ENCODE results near the gene BTBD9. TPM values are rescaled to one million over a fixed set of nuclear protein-coding genes. Genes with fewer than 3 reads are reported as not detected.

BTBD9 gene
- polyA plus RNA-seq, 4 donors: 5.1 to 10.2 (median 6.7) TPM

DNA sequence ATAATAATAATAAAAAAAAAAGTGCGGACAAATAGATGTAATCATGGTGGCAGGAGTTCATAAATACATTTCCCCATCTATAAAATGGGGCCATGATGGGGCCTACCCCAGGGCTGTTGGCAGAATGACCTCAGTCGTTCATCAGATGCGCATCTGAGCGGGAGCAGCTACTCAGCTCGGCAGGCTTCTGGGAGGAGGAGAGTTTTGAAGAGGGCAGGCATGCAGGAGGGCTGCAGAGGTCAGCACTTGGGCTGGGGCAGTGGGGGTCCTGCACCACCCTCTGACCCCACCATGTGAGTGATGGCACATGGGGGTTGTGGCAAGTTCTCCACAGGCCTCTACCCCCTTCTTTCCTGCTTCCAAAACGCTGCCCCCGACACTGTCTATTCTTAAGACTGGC, 446.7 kb downstream of the BTBD9 start:
- no peaks in the 10 kb centered on the region for H3K27me3 ChIP-seq (ENCODE audit: control insufficient read depth in 3 of 3, insufficient read depth in 3 of 3, low read length in 3 of 3)
- DNase-seq (no peak), FAIRE-seq (no peak)
- H3K4me3 ChIP-seq (ENCODE audit: low read depth in 1 of 3, low read length in 3 of 3): no peak overlapping the region
- peaks cover 0 to 17% (median 0%) of the 10 kb centered on the region in 3 donors for H3K36me3 ChIP-seq (ENCODE audit: control insufficient read depth in 3 of 3, insufficient read depth in 2 of 3, low read depth in 1 of 3, low read length in 3 of 3)
- WGBS, 3 donors: 95 to 98% (median 95%) methylated on average over 7 of the region's 7 CpGs
- no peaks in the 10 kb centered on the region for H3K9me3 ChIP-seq (ENCODE audit: control insufficient read depth in 2 of 2, insufficient read depth in 1 of 2, low read depth in 1 of 2, low read length in 1 of 2)
- no peak overlapping the region for H3K27ac ChIP-seq (ENCODE audit: low read depth in 1 of 3, low read length in 2 of 3)
- H3K4me1 ChIP-seq (ENCODE audit: control insufficient read depth in 3 of 3, insufficient read depth in 2 of 3, low read depth in 1 of 3, low read length in 2 of 3): peaks cover 0 to 5% (median 0%) of the 10 kb centered on the region in 3 donors

DNA sequence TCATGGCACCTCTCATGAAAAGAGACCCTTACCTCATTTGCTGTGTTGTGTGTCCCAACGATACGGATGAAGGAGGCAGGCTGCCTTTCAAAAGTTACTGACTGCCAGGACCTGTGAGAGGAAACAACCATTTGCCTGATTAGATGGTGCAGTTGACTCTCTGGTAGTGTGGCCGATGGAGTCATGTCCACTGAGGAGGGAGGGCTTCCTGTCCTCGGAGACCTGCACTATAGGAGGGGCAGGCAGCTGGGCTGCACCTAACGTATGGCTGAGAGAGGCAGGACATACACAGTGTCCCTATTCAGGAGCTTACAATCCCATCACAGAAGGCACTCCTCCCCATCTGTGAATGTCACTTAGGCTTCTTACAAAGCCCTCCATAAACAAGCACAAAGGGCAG, 447.2 kb downstream of the BTBD9 start:
- no peak overlapping the region for H3K4me3 ChIP-seq (ENCODE audit: low read depth in 1 of 3, low read length in 3 of 3)
- DNase-seq (no peak), FAIRE-seq (no peak)
- H3K9me3 ChIP-seq (ENCODE audit: control insufficient read depth in 2 of 2, insufficient read depth in 1 of 2, low read depth in 1 of 2, low read length in 1 of 2): no peaks in the 10 kb centered on the region
- no peak overlapping the region for H3K27ac ChIP-seq (ENCODE audit: low read depth in 1 of 3, low read length in 2 of 3)
- H3K36me3 ChIP-seq (ENCODE audit: control insufficient read depth in 3 of 3, insufficient read depth in 2 of 3, low read depth in 1 of 3, low read length in 3 of 3): peaks cover 0 to 17% (median 0%) of the 10 kb centered on the region in 3 donors
- H3K4me1 ChIP-seq (ENCODE audit: control insufficient read depth in 3 of 3, insufficient read depth in 2 of 3, low read depth in 1 of 3, low read length in 2 of 3): peaks cover 0 to 5% (median 0%) of the 10 kb centered on the region in 3 donors
- H3K27me3 ChIP-seq (ENCODE audit: control insufficient read depth in 3 of 3, insufficient read depth in 3 of 3, low read length in 3 of 3): no peaks in the 10 kb centered on the region
- 81 to 93% (median 91%) methylated on average over 5 of the region's 5 CpGs for WGBS, 3 donors

DNA sequence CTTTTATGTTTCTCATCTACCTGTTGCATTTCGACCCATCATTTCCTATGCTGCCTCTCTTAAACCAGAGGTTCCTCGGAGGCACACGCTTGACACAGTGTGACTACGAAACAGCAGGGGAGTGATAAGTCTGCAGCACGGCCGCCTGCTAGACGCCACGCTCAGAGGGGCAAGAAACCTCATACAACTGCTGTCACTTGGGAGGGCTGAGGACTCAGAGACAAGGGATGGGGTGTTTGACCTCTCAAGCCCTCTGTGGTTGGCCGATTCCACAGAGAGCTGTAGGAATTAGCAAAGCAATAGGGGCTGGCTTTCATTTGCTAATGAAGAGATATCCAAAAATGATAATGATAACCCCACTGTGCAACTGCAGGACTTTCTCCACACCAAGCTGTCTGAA, 447.7 kb downstream of the BTBD9 start:
- peaks cover 0 to 17% (median 0%) of the 10 kb centered on the region in 3 donors for H3K36me3 ChIP-seq (ENCODE audit: control insufficient read depth in 3 of 3, insufficient read depth in 2 of 3, low read depth in 1 of 3, low read length in 3 of 3)
- H3K4me1 ChIP-seq (ENCODE audit: control insufficient read depth in 3 of 3, insufficient read depth in 2 of 3, low read depth in 1 of 3, low read length in 2 of 3): peaks cover 0 to 5% (median 0%) of the 10 kb centered on the region in 3 donors
- H3K27me3 ChIP-seq (ENCODE audit: control insufficient read depth in 3 of 3, insufficient read depth in 3 of 3, low read length in 3 of 3): no peaks in the 10 kb centered on the region
- WGBS, 3 donors: 86 to 94% (median 86%) methylated on average over 9 of the region's 9 CpGs
- H3K27ac ChIP-seq (ENCODE audit: low read depth in 1 of 3, low read length in 2 of 3): no peak overlapping the region
- FAIRE-seq (no peak), DNase-seq (no peak)
- no peaks in the 10 kb centered on the region for H3K9me3 ChIP-seq (ENCODE audit: control insufficient read depth in 2 of 2, insufficient read depth in 1 of 2, low read depth in 1 of 2, low read length in 1 of 2)
- H3K4me3 ChIP-seq (ENCODE audit: low read depth in 1 of 3, low read length in 3 of 3): no peak overlapping the region

DNA sequence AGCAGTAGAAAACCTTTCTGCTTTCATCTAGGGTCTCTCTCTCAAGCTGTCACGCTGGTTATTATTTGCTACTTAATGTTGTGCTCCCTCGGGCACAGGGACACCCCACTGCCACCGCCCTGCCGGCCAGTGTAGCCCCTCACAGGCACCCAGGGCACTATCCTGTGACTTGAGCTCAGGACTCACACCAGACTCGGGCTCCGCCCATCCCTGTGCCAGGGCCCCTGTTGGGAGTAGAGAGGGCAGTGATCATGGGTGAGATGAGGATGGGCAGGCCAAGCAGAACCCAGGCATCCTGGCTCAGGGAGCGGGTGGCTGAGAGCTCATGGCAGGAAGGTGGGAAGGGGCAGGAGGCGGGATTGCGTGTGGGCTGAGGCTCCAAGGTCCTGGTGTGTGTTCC, 448.3 kb downstream of the BTBD9 start:
- Histone ChIP-seq H3K36me3 (ENCODE audit: control insufficient read depth in 3 of 3, insufficient read depth in 2 of 3, low read depth in 1 of 3, low read length in 3 of 3) (peaks cover 0 to 17% (median 0%) of the 10 kb centered on the region in 3 donors), H3K27ac (ENCODE audit: low read depth in 1 of 3, low read length in 2 of 3) (no peak overlapping the region), H3K4me1 (ENCODE audit: control insufficient read depth in 3 of 3, insufficient read depth in 2 of 3, low read depth in 1 of 3, low read length in 2 of 3) (peaks cover 0 to 5% (median 0%) of the 10 kb centered on the region in 3 donors), H3K27me3 (ENCODE audit: control insufficient read depth in 3 of 3, insufficient read depth in 3 of 3, low read length in 3 of 3) (no peaks in the 10 kb centered on the region), H3K4me3 (ENCODE audit: low read depth in 1 of 3, low read length in 3 of 3) (no peak overlapping the region), H3K9me3 (ENCODE audit: control insufficient read depth in 2 of 2, insufficient read depth in 1 of 2, low read depth in 1 of 2, low read length in 1 of 2) (no peaks in the 10 kb centered on the region)
- no peak for FAIRE-seq
- no peak for DNase-seq
- 90 to 92% (median 91%) methylated on average over 9 of the region's 9 CpGs for WGBS, 3 donors

DNA sequence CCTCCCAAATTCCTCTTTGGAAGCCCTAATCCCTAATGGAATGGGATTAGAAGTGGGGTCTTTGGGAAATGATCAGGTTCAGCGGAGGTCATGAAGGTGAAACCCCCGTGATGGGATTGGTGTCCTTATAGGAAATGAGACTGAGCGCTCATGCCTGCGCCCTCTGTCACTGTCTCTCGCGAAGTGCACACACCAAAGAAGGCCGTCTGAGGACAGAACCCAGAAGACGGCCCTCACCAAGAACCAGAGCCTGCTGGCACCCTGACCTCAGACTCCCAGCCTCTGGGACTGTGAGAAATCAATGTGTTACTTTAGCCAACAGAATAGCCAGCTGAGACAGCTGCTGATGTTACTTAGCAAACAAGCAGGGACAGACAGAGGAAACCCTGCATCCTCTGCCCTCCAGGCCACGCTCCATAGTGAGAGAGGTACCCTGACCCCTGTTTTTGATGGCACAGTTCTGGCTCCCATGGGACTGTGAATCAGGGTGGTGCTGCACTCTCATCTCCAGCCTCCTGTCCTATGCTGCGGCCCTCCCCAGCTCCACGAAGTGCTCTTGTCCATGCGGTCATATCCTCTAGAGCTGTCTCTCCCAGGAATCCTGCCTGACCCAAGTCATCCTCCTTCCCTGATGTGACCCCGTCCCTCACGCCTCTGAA, 450.9 kb downstream of the BTBD9 start:
- FAIRE-seq: no peak
- Histone ChIP-seq H3K27me3 (ENCODE audit: control insufficient read depth in 3 of 3, insufficient read depth in 3 of 3, low read length in 3 of 3) (no peaks in the 10 kb centered on the region), H3K4me1 (ENCODE audit: control insufficient read depth in 3 of 3, insufficient read depth in 2 of 3, low read depth in 1 of 3, low read length in 2 of 3) (no peaks in the 10 kb centered on the region), H3K4me3 (ENCODE audit: low read depth in 1 of 3, low read length in 3 of 3) (no peak overlapping the region), H3K9me3 (ENCODE audit: control insufficient read depth in 2 of 2, insufficient read depth in 1 of 2, low read depth in 1 of 2, low read length in 1 of 2) (no peaks in the 10 kb centered on the region), H3K36me3 (ENCODE audit: control insufficient read depth in 3 of 3, insufficient read depth in 2 of 3, low read depth in 1 of 3, low read length in 3 of 3) (peaks cover 0 to 28% (median 0%) of the 10 kb centered on the region in 3 donors), H3K27ac (ENCODE audit: low read depth in 1 of 3, low read length in 2 of 3) (no peak overlapping the region)
- DNase-seq: no peak
- WGBS, 3 donors: 96 to 97% (median 97%) methylated on average over 14 of the region's 14 CpGs

DNA sequence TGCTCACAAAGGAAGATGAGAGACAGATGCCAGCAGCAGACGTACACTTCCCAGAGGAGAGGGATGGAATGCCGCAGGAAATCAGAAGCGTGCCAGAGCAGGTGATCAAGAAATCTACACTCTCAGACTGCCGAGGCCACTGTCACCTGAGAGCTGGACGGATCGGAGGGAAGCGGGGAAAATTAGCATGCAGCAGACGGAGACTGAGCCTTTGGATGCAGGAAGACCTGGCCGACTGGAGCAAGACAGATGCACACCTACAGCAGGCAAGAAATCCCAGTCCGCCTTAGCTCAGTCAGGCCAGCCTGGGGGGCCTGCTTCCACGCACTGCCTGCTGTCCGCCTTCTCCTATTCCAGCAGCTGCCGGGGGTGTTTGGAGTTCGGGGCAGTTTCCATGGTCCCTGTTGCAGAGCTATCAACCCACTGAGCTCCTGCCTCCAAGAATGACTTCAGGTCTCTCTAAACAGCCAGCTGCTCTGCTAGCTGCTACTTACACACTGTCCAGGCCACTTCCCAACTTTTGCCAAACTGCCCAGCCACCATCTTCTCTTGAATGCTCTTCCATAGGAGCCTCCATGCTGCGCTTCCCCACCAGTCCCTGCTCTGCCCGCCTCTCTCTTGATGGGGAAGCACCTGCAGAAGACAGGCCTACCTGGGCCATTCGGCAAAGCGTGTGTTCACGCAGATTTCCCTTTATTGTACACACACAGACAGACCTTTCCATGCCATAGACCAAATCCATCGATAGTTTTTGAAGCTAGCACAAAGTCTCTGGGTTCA, 451.7 kb downstream of the BTBD9 start:
- FAIRE-seq: no peak
- no peak overlapping the region for H3K4me3 ChIP-seq (ENCODE audit: low read depth in 1 of 3, low read length in 3 of 3)
- H3K27me3 ChIP-seq (ENCODE audit: control insufficient read depth in 3 of 3, insufficient read depth in 3 of 3, low read length in 3 of 3): no peaks in the 10 kb centered on the region
- no peaks in the 10 kb centered on the region for H3K9me3 ChIP-seq (ENCODE audit: control insufficient read depth in 2 of 2, insufficient read depth in 1 of 2, low read depth in 1 of 2, low read length in 1 of 2)
- peaks cover 0 to 26% (median 0%) of the 10 kb centered on the region in 3 donors for H3K36me3 ChIP-seq (ENCODE audit: control insufficient read depth in 3 of 3, insufficient read depth in 2 of 3, low read depth in 1 of 3, low read length in 3 of 3)
- DNase-seq: no peak
- no peaks in the 10 kb centered on the region for H3K4me1 ChIP-seq (ENCODE audit: control insufficient read depth in 3 of 3, insufficient read depth in 2 of 3, low read depth in 1 of 3, low read length in 2 of 3)
- WGBS, 3 donors: 94 to 97% (median 96%) methylated on average over 20 of the region's 20 CpGs
- no peak overlapping the region for H3K27ac ChIP-seq (ENCODE audit: low read depth in 1 of 3, low read length in 2 of 3)

DNA sequence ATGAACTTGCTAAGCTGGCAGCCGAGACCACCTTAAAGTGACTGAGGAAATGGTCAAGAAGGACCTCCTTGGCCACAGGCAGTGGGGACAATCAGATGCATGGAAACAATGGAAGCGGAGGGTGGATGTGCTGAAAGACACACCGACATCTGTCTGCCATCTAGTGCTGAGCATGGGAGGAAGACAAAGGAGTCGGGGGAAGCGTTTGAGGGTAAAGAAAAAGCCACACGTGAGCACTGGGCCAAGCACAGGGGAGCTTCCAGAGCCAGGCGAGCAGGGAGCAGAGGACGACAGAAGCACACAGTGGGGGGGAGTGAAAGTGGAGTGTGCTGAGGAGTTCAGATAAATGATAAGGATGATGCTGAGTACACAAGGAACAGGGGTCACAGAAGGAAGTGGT, 452.4 kb downstream of the BTBD9 start:
- FAIRE-seq: no peak
- no peaks in the 10 kb centered on the region for H3K9me3 ChIP-seq (ENCODE audit: control insufficient read depth in 2 of 2, insufficient read depth in 1 of 2, low read depth in 1 of 2, low read length in 1 of 2)
- WGBS, 3 donors: 79 to 85% (median 84%) methylated on average over 8 of the region's 8 CpGs
- H3K4me3 ChIP-seq (ENCODE audit: low read depth in 1 of 3, low read length in 3 of 3): no peak overlapping the region
- no peaks in the 10 kb centered on the region for H3K27me3 ChIP-seq (ENCODE audit: control insufficient read depth in 3 of 3, insufficient read depth in 3 of 3, low read length in 3 of 3)
- peaks cover 0 to 29% (median 0%) of the 10 kb centered on the region in 3 donors for H3K36me3 ChIP-seq (ENCODE audit: control insufficient read depth in 3 of 3, insufficient read depth in 2 of 3, low read depth in 1 of 3, low read length in 3 of 3)
- no peak overlapping the region for H3K27ac ChIP-seq (ENCODE audit: low read depth in 1 of 3, low read length in 2 of 3)
- no peaks in the 10 kb centered on the region for H3K4me1 ChIP-seq (ENCODE audit: control insufficient read depth in 3 of 3, insufficient read depth in 2 of 3, low read depth in 1 of 3, low read length in 2 of 3)
- DNase-seq: no peak

DNA sequence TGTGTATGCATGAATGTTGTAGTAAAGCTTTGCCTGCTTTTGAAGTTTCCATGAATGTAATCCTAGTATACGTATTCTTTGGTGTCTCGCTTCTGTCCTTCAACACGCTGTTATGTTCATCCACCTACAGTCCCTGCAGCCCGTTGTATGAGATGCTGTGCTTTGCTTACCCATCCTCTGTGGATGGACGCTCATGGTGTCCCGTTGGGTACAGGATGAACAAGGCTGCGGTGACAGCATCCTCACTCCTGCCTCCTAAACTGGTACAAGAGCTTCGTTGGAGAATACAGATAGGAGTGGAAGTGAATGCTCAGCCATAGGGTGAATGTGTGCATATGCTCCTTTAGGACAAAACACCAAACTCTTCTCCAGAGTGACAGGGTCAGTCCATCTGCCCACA, 454.0 kb downstream of the BTBD9 start:
- WGBS, 3 donors: 93 to 96% (median 95%) methylated on average over 8 of the region's 8 CpGs
- no peaks in the 10 kb centered on the region for H3K27me3 ChIP-seq (ENCODE audit: control insufficient read depth in 3 of 3, insufficient read depth in 3 of 3, low read length in 3 of 3)
- no peaks in the 10 kb centered on the region for H3K4me1 ChIP-seq (ENCODE audit: control insufficient read depth in 3 of 3, insufficient read depth in 2 of 3, low read depth in 1 of 3, low read length in 2 of 3)
- H3K36me3 ChIP-seq (ENCODE audit: control insufficient read depth in 3 of 3, insufficient read depth in 2 of 3, low read depth in 1 of 3, low read length in 3 of 3): peaks cover 0 to 21% (median 0%) of the 10 kb centered on the region in 3 donors
- H3K4me3 ChIP-seq (ENCODE audit: low read depth in 1 of 3, low read length in 3 of 3): no peak overlapping the region
- no peaks in the 10 kb centered on the region for H3K9me3 ChIP-seq (ENCODE audit: control insufficient read depth in 2 of 2, insufficient read depth in 1 of 2, low read depth in 1 of 2, low read length in 1 of 2)
- FAIRE-seq (no peak), DNase-seq (no peak)
- H3K27ac ChIP-seq (ENCODE audit: low read depth in 1 of 3, low read length in 2 of 3): no peak overlapping the region

All from small intestine (tissue), 7 donors.